ENCODE measurements around the gene SYT1. TPM values are rescaled to one million over a fixed set of nuclear protein-coding genes. Genes with fewer than 3 reads are reported as not detected.

The SYT1 gene
- total RNA-seq, 3 donors from 2014 or later (not counting 1 experiment from before 2014, with no cell fraction given), result not detected

- Mint-ChIP-seq H3K27me3 (ENCODE audit: low read depth in 2 of 2) (no peaks in the 10 kb centered on the region), H3K4me3 (no peak overlapping the region), H3K4me1 (no peaks in the 10 kb centered on the region), H3K9me3 (peaks cover 3 to 8% of the 10 kb centered on the region in 2 donors), H3K27ac (no peak overlapping the region), H3K36me3 (no peaks in the 10 kb centered on the region)
- ATAC-seq (no peak), DNase-seq (no peak)
- TF ChIP-seq CTCF (IDR thresholded peaks at IDR 0.05), result no peak
- no peaks in the 10 kb centered on the region for H3K36me3 ChIP-seq (ENCODE audit: control insufficient read depth, insufficient read depth, low read length)
- 86% methylated on average over 6 of the region's 7 CpGs for WGBS (ENCODE audit: insufficient coverage)
- H3K9me3 ChIP-seq (ENCODE audit: control insufficient read depth, insufficient read depth, low read length), result no peaks in the 10 kb centered on the region
- no peak overlapping the region for H3K27ac ChIP-seq (ENCODE audit: low read length)
- H3K27me3 ChIP-seq (ENCODE audit: control insufficient read depth, insufficient read depth, low read length), result no peaks in the 10 kb centered on the region
- intact Hi-C loops (cut with micrococcal nuclease), result no loop called here
- H3K4me1 ChIP-seq (ENCODE audit: control insufficient read depth, insufficient read depth, low read length), result no peaks in the 10 kb centered on the region
- H3K4me3 ChIP-seq (ENCODE audit: low read length), result no peak overlapping the region
These were observed 22.3 kb downstream of the SYT1 start for GRCh38 chr12:78886719-78887407.

- no peak overlapping the region for H3K4me3 ChIP-seq (ENCODE audit: low read length)
- no peaks in the 10 kb centered on the region for H3K27me3 Mint-ChIP-seq (ENCODE audit: low read depth in 2 of 2)
- 100% methylated on average over 1 of the region's 3 CpGs for WGBS (ENCODE audit: insufficient coverage)
These were observed 22.9 kb downstream of the SYT1 start for GRCh38 chr12:78887444-78887843.

GRCh38 chr12:78888568-78888967 is 24.0 kb downstream of the SYT1 start:
- no peak overlapping the region for H3K27ac ChIP-seq (ENCODE audit: low read length)
- TF ChIP-seq CTCF (IDR thresholded peaks at IDR 0.05), result no peak
- Mint-ChIP-seq H3K4me3 (no peak overlapping the region), H3K4me1 (no peaks in the 10 kb centered on the region), H3K27ac (no peak overlapping the region), H3K9me3 (peaks cover 3 to 8% of the 10 kb centered on the region in 2 donors), H3K27me3 (ENCODE audit: low read depth in 2 of 2) (no peaks in the 10 kb centered on the region), H3K36me3 (no peaks in the 10 kb centered on the region)
- intact Hi-C loops (cut with micrococcal nuclease), result no loop called here
- 24% methylated on average over 1 of the region's 3 CpGs for WGBS (ENCODE audit: insufficient coverage)
- DNase-seq (no peak), ATAC-seq (no peak)
- H3K36me3 ChIP-seq (ENCODE audit: control insufficient read depth, insufficient read depth, low read length), result no peaks in the 10 kb centered on the region
- no peaks in the 10 kb centered on the region for H3K9me3 ChIP-seq (ENCODE audit: control insufficient read depth, insufficient read depth, low read length)
- no peaks in the 10 kb centered on the region for H3K4me1 ChIP-seq (ENCODE audit: control insufficient read depth, insufficient read depth, low read length)
- H3K27me3 ChIP-seq (ENCODE audit: control insufficient read depth, insufficient read depth, low read length), result no peaks in the 10 kb centered on the region
- no peak overlapping the region for H3K4me3 ChIP-seq (ENCODE audit: low read length)

More at GRCh38 chr12:78887444-78887843, 22.9 kb downstream of the SYT1 start:
- Mint-ChIP-seq H3K9me3 (peaks cover 3 to 8% of the 10 kb centered on the region in 2 donors), H3K36me3 (no peaks in the 10 kb centered on the region), H3K4me3 (no peak overlapping the region), H3K4me1 (no peaks in the 10 kb centered on the region), H3K27ac (no peak overlapping the region)
- no peaks in the 10 kb centered on the region for H3K9me3 ChIP-seq (ENCODE audit: control insufficient read depth, insufficient read depth, low read length)
- H3K27ac ChIP-seq (ENCODE audit: low read length), result no peak overlapping the region
- no peak for TF ChIP-seq CTCF (IDR thresholded peaks at IDR 0.05)
- no peaks in the 10 kb centered on the region for H3K27me3 ChIP-seq (ENCODE audit: control insufficient read depth, insufficient read depth, low read length)
- DNase-seq (no peak), ATAC-seq (no peak)
- no peaks in the 10 kb centered on the region for H3K36me3 ChIP-seq (ENCODE audit: control insufficient read depth, insufficient read depth, low read length)
- no peaks in the 10 kb centered on the region for H3K4me1 ChIP-seq (ENCODE audit: control insufficient read depth, insufficient read depth, low read length)
- intact Hi-C loops (cut with micrococcal nuclease), result no loop called here

Measured in natural killer cell (primary cell).